A549 (cell line): ENCODE measurements around the gene TAF1B. TPM values are rescaled to one million over a fixed set of nuclear protein-coding genes. Genes with fewer than 3 reads are reported as not detected.

Experiments
- ATAC-seq, 2 experiments: fragments of 200-7000 bp in 1 of 2; fragments of >200 bp in 1 of 2; cut with Nextera tagmentation in 1 of 2; cut with Tn5 transposase in 1 of 2; 3 replicates each; pipeline versions ENCODE4 v1.8.0 to v1.9.1; 2018 to 2020; ENCODE audit warnings: mild to moderate bottlenecking in 1 of 2, moderate library complexity in 1 of 2
- CTCF ChIA-PET: fragments of 300-600 bp; sonication (Branson Sonifier 250); formaldehyde crosslinking; extraction: SDS; loops from one replicate; lab custom pipeline; 2021; ENCODE audit warnings: antibody characterized with exemption, inconsistent platforms; lab: Yijun Ruan, JAX
- POLR2A ChIA-PET: fragments of 350-600 bp; formaldehyde crosslinking; extraction: SDS; loops from one replicate; lab custom pipeline; 2021; ENCODE audit warnings: antibody characterized with exemption, inconsistent platforms; lab: Yijun Ruan, JAX
- DNase-seq, 2 experiments: peaks; one replicate each; pipeline versions ENCODE4 v3.0.0 to v3.0.0-alpha.2; 2011 to 2016; ENCODE audit warnings: low read depth in 1 of 2, low spot score in 1 of 2
- FAIRE-seq: peaks from 2 replicates; lab custom pipeline; 2011; peaks lifted over from hg19 to GRCh38; lab: Jason Lieb, UNC
- H3K27ac ChIP-seq, 2 experiments: fragments of >200 bp; sonication (Bioruptor Twin); formaldehyde crosslinking; 3 replicates each; pipeline ENCODE4 v1.5.1; 2016 to 2017
- H3K4me1 ChIP-seq: fragments of >200 bp; sonication (Bioruptor Twin); formaldehyde crosslinking; 3 replicates; pipeline ENCODE4 v1.6.1; 2016
- H3K4me2 ChIP-seq: fragments of >200 bp; sonication (Bioruptor Twin); formaldehyde crosslinking; 3 replicates; pipeline ENCODE4 v1.6.1; 2016
- H3K4me3 ChIP-seq: fragments of >200 bp; sonication (Bioruptor Twin); formaldehyde crosslinking; 3 replicates; pipeline ENCODE4 v1.5.1; 2016
- H3K9me3 ChIP-seq: fragments of >200 bp; sonication (Bioruptor Twin); formaldehyde crosslinking; 3 replicates; pipeline ENCODE4 v1.6.1; 2016
- CTCF ChIP-seq: fragments of >200 bp; sonication (Bioruptor Twin); formaldehyde crosslinking; IDR thresholded peaks from 3 replicates; pipeline ENCODE4 v1.5.1; 2016
- EHF ChIP-seq: fragments of 250-450 bp; sonication (Bioruptor Pico); IDR thresholded peaks from 2 replicates; pipeline ENCODE4 v1.5.0; 2020; ENCODE audit warnings: mild to moderate bottlenecking
- EHMT2 ChIP-seq: fragments of 200-600 bp; sonication (generic); IDR thresholded peaks from 2 replicates; pipeline ENCODE4 v1.6.1; 2016; ENCODE audit warnings: antibody characterized with exemption, low read depth, mild to moderate bottlenecking, moderate library complexity
- ELK1 ChIP-seq: fragments of 150-350 bp; IDR thresholded peaks from 2 replicates; pipeline ENCODE4 v1.6.1; 2014; ENCODE audit warnings: low read depth, mild to moderate bottlenecking, low read length
- ESRRA ChIP-seq: fragments of 150-350 bp; IDR thresholded peaks from 2 replicates; pipeline ENCODE4 v1.6.1; 2014; ENCODE audit warnings: mild to moderate bottlenecking, low read length, borderline replicate concordance
- FOXS1 ChIP-seq: fragments of 250-450 bp; sonication (Bioruptor Pico); IDR thresholded peaks from 2 replicates; pipeline ENCODE4 v1.5.0; 2020; ENCODE audit warnings: mild to moderate bottlenecking, moderate library complexity
- GATA3 ChIP-seq: IDR thresholded peaks from 2 replicates; pipeline ENCODE4 v1.6.1; 2012; ENCODE audit warnings: borderline replicate concordance
- HDAC2 ChIP-seq: fragments of 200-600 bp; sonication (generic); IDR thresholded peaks from 2 replicates; pipeline ENCODE4 v1.6.1; 2016
- HEYL ChIP-seq: fragments of 250-450 bp; sonication (Bioruptor Pico); IDR thresholded peaks from 2 replicates; pipeline ENCODE4 v1.8.0; 2021; ENCODE audit warnings: mild to moderate bottlenecking, moderate library complexity
- HMGXB4 ChIP-seq: fragments of 250-450 bp; sonication (Bioruptor Pico); IDR thresholded peaks from 2 replicates; pipeline ENCODE4 v1.5.0; 2021; ENCODE audit warnings: mild to moderate bottlenecking, moderate library complexity, borderline replicate concordance
- JUN ChIP-seq, 2 experiments: fragments of >200 bp; sonication (Bioruptor Twin); formaldehyde crosslinking; IDR thresholded peaks; 2 replicates in 1 of 2; 3 replicates in 1 of 2; pipeline ENCODE4 v1.6.1; 2016 to 2017
- JUNB ChIP-seq: fragments of >200 bp; sonication (Bioruptor Twin); formaldehyde crosslinking; IDR thresholded peaks from 2 replicates; pipeline ENCODE4 v1.6.1; 2016
- KDM5A ChIP-seq: fragments of 200-600 bp; sonication (generic); IDR thresholded peaks from 2 replicates; pipeline ENCODE4 v1.6.1; 2016; ENCODE audit warnings: antibody characterized with exemption, mild to moderate bottlenecking
- PHF8 ChIP-seq: fragments of 200-600 bp; sonication (generic); IDR thresholded peaks from 2 replicates; pipeline ENCODE4 v1.6.1; 2016; ENCODE audit warnings: low read depth, mild to moderate bottlenecking, antibody characterized with exemption, moderate library complexity, borderline replicate concordance
- POLR2A ChIP-seq: IDR thresholded peaks from 2 replicates; pipeline ENCODE4 v1.6.1; 2012; ENCODE audit warnings: mild to moderate bottlenecking, low read length
- RAD21 ChIP-seq, 2 experiments: fragments of >200 bp in 1 of 2; sonication (Bioruptor Twin) in 1 of 2; formaldehyde crosslinking in 1 of 2; IDR thresholded peaks in 1 of 2; conservative IDR thresholded peaks in 1 of 2; 2 replicates in 1 of 2; 3 replicates in 1 of 2; pipeline ENCODE4 v1.6.1; 2012 to 2018; ENCODE audit warnings: inconsistent platforms in 1 of 2
- RCOR1 ChIP-seq: fragments of 150-350 bp; IDR thresholded peaks from 2 replicates; pipeline ENCODE4 v1.6.1; 2014; ENCODE audit warnings: antibody characterized with exemption, low read length, low read depth
- REST ChIP-seq: fragments of 200-600 bp; sonication (generic); IDR thresholded peaks from 2 replicates; pipeline ENCODE4 v1.6.1; 2016; ENCODE audit warnings: antibody characterized with exemption, mild to moderate bottlenecking, moderate library complexity
- RFX5 ChIP-seq: fragments of 450-650 bp; IDR thresholded peaks from 2 replicates; pipeline ENCODE4 v1.7.1; 2014; ENCODE audit warnings: antibody characterized with exemption, mild to moderate bottlenecking, moderate library complexity
- RNF2 ChIP-seq: fragments of 200-600 bp; sonication (generic); IDR thresholded peaks from 2 replicates; pipeline ENCODE4 v1.6.1; 2016; ENCODE audit warnings: low read depth, mild to moderate bottlenecking, antibody characterized with exemption, moderate library complexity, borderline replicate concordance
- SMC3 ChIP-seq: fragments of >200 bp; sonication (Bioruptor Twin); formaldehyde crosslinking; IDR thresholded peaks from 3 replicates; pipeline ENCODE4 v1.6.1; 2018; ENCODE audit warnings: inconsistent platforms
- SREBF2 ChIP-seq: fragments of 450-650 bp; IDR thresholded peaks from 2 replicates; pipeline ENCODE4 v1.6.1; 2014; ENCODE audit warnings: mild to moderate bottlenecking, moderate library complexity
- ZC3H11A ChIP-seq: fragments of 450-650 bp; IDR thresholded peaks from 2 replicates; pipeline ENCODE4 v1.6.1; 2014; ENCODE audit warnings: antibody characterized with exemption, mild to moderate bottlenecking
- ZNF302 ChIP-seq: fragments of 250-450 bp; sonication (Bioruptor Pico); IDR thresholded peaks from 2 replicates; pipeline ENCODE4 v1.9.0; 2021; ENCODE audit warnings: inconsistent platforms, mild to moderate bottlenecking, moderate library complexity
- WGBS: methylation state at CpG from one replicate; pipeline ENCODE4 v1.1.6; 2017; ENCODE audit errors: missing lambda C conversion rate; 5-methylcytosine and 5-hydroxymethylcytosine counted together
- polyA plus RNA-seq, 4 experiments: library from polyadenylated mRNA; depleted of rRNA in 3 of 4; stranded (reverse); fragments of >200 nt; fragmentation: RNase III in 1 of 4; extraction: RNeasy Plus Mini Kit Qiagen cat#74134 plus additional on column Dnase treatment in 1 of 4; gene quantifications; 2 replicates in 3 of 4; 3 replicates in 1 of 4; pipeline ENCODE4 v1.2.3, GENCODE V29; 2011 to 2017
- TF ChIP-seq, protein P1 (sequence below): IDR thresholded peaks from 2 replicates; pipeline ENCODE4 v1.6.1; 2012; ENCODE audit warnings: low read depth, borderline replicate concordance
- TF ChIP-seq, protein P2 (sequence below): IDR thresholded peaks from 2 replicates; pipeline ENCODE4 v1.6.1; 2012

Gene TAF1B
- polyA plus RNA-seq, 2 of the 4 experiments (the other 2 are of a cell fraction) = 40.6 to 51.7 TPM

DNA sequence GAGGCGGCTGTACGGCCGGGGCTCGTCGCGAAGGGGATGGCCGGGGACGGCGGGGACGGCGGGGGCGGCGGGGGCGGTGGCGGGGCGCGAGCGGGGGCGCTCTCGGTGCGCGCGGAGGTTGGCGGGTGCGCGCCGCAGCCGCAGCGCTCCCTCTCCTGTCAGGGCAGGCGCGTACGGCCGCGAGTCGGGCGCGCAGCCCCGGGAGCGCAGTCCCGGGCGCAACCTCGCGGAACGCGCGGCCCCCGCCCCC, 107.9 kb downstream of the TAF1B start:
- Histone ChIP-seq H3K4me3 (peak overlapping the region; percentile 82), H3K27ac (peak overlapping the region; percentile 69 to 89), H3K9me3 (no peaks in the 10 kb centered on the region), H3K4me1 (0 out of 3 replicates have a peak, but pooled peaks cover 3% of the 10 kb centered on the region), H3K4me2 (peak overlapping the region; percentile 98)
- FAIRE-seq (no peak), DNase-seq (no peak), ATAC-seq (no peak; a peak in 2 of 6 replicates)
- ChIA-PET POLR2A (no interaction called here), CTCF (interaction anchor here (0.8 to 1.5 kb wide), 3 partner anchors 27 to 137 kb away, joined by 3 to 5 read pairs (median 3); partner anchors contain the start of gene TAF1B)
- TF ChIP-seq, protein P1, sequence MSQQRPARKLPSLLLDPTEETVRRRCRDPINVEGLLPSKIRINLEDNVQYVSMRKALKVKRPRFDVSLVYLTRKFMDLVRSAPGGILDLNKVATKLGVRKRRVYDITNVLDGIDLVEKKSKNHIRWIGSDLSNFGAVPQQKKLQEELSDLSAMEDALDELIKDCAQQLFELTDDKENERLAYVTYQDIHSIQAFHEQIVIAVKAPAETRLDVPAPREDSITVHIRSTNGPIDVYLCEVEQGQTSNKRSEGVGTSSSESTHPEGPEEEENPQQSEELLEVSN = no peak
- peak; percentile 35; the same call in 1 of the 3 replicates for TF ChIP-seq CTCF
- peak in 1 of 2 experiments; percentile 40; a peak in 1 of 5 replicates for TF ChIP-seq JUN (IDR thresholded peaks at IDR 0.05)
- peak in 1 of 2 experiments; percentile 8; a peak in 1 of 5 replicates for TF ChIP-seq RAD21 (conservative IDR thresholded peaks at IDR 0.05 in 1 of 2, IDR thresholded peaks at IDR 0.05 in 1 of 2)
- TF ChIP-seq ZNF302 (CRISPR knock-in tag) = no peak
- no peak for TF ChIP-seq RNF2
- WGBS = 1% methylated on average over 19 of the region's 47 CpGs

GRCh38 chr2:9951522-9952285, 108.4 kb downstream of the TAF1B start, which contains the start of gene GRHL1:
TSS of gene GRHL1 (plus strand) at chr2:9951693. CDS start at chr2:9951834, 141 bp downstream.
- POLR2A ChIA-PET = no interaction called here
- H3K27ac ChIP-seq = peak within 1 kb of the TSS; percentile 69 to 89
- TF ChIP-seq SMC3 (no peak), EHMT2 (no peak), SREBF2 (no peak), PHF8 (peak; percentile 33; the same call in 1 of the 2 replicates), HDAC2 (no peak), RFX5 (0 out of 2 replicates have a peak, but pooled peaks have one; percentile 41), RCOR1 (no peak), ESRRA (no peak), HMGXB4 (no peak), ELK1 (no peak), ZNF302 (CRISPR knock-in tag) (no peak), FOXS1 (CRISPR knock-in tag) (no peak), JUNB (no peak), EHF (CRISPR knock-in tag) (no peak), REST (no peak), KDM5A (no peak), GATA3 (no peak), JUN (IDR thresholded peaks at IDR 0.05) (peak in 1 of 2 experiments; percentile 21; a peak in 1 of 5 replicates), HEYL (CRISPR knock-in tag) (no peak), POLR2A (peak; percentile 9; the same call in 1 of the 2 replicates), ZC3H11A (no peak)
- TF ChIP-seq, protein P2, sequence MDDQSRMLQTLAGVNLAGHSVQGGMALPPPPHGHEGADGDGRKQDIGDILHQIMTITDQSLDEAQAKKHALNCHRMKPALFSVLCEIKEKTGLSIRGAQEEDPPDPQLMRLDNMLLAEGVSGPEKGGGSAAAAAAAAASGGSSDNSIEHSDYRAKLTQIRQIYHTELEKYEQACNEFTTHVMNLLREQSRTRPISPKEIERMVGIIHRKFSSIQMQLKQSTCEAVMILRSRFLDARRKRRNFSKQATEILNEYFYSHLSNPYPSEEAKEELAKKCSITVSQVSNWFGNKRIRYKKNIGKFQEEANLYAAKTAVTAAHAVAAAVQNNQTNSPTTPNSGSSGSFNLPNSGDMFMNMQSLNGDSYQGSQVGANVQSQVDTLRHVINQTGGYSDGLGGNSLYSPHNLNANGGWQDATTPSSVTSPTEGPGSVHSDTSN = no peak

More at GRCh38 chr2:9951522-9952285, 108.4 kb downstream of the TAF1B start, which contains the start of gene GRHL1:
- H3K4me1 ChIP-seq = 0 out of 3 replicates have a peak, but pooled peaks cover 3% of the 10 kb centered on the region
- 0% methylated on average over 5 of the region's 111 CpGs for WGBS
- no peaks in the 10 kb centered on the region for H3K9me3 ChIP-seq
- H3K4me2 ChIP-seq = peak within 1 kb of the TSS; percentile 98
- H3K4me3 ChIP-seq = peak within 1 kb of the TSS; percentile 82
- peak; percentile 92 to 97 for DNase-seq
- no peak for FAIRE-seq
- CTCF ChIA-PET = interaction anchor here (1.7 to 1.8 kb wide), 2 partner anchors 10 to 33 kb away, joined by 7 to 8 read pairs; no protein-coding TSS in a partner anchor
- peak; percentile 92 to 97 for ATAC-seq
